ENCODE data around the gene MEGF11.
A peak's percentile ranks its signal among the peaks of the same experiment; 100 is the strongest.
"Not testable (repeated sequence)": the region's sequence is repeated elsewhere in the genome, so short reads cannot be mapped to it uniquely, and the experiment has no call there.

Gene MEGF11

DNA sequence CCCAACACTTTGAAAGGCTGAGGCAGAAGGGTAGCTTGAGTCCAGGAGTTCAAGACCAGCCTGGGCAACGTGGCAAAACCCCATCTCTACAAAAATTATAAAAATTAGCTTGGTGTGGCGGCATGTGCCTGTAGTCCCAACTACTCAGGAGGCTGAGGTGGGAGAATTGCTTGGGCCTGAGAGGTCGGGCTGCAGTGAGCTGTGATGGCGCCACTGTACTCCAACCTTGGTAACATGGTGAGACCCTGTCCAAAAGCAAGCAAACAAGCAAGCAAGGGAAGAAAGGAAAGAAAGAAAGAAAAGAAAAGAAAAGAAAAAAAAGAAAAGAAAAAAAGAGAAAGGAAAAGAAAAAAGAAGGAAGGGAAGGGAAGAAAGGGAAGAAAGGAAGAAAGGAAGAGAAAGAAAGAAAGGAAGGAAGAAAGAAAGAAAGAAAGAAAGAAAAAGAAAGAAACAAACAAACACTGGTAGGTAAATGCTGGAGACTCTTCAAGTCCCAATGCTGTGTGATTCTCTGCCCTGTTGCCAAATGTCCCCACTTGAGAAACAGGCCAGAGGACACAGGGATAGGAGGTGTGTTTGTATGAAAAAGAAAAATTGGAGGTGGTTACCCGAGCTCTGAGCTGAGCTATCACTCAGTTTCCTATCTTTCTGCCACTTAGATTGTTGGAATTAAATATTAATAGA, 263.1 kb downstream of the MEGF11 start:
- DNase-seq, result no peak

DNA sequence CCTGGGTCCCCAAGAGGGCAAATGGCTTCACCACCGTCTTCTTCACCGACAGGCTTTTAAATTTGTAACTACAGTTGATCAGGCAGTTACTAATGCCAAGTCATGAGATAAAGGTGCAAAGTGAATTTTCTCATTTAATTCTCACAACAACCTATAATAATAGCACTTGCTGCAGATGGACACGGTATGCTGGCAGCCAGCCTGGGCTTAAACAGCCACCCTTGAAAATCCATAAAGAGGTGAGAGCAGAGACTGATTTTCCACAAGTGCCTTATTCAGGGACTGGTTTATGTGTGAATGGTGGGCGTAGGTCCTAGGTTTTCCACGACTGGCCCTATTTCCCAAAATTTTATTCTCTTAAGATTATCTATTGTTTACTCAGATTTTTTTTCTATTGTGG, 266.4 kb downstream of the MEGF11 start:
- peak; percentile 67 for DNase-seq

DNA sequence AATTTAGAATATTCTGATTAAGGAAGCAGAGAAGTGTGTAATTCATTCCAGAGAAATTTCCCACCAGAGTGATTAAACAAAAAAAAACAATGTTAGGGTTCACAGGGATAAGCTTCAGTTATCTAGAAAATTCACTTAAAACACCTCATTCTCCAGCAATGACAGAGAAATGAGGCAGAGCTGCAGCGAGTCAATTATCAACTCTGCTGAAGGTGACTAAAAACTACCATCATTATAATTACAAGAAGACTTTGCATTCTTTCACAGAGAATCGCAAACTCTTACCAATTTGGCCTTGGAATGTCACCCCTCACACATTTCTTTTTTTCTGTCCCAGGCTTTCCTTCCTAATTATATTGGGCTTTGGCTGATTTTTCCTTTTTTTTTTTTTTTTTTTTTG, 267.1 kb downstream of the MEGF11 start:
- no peak for DNase-seq

DNA sequence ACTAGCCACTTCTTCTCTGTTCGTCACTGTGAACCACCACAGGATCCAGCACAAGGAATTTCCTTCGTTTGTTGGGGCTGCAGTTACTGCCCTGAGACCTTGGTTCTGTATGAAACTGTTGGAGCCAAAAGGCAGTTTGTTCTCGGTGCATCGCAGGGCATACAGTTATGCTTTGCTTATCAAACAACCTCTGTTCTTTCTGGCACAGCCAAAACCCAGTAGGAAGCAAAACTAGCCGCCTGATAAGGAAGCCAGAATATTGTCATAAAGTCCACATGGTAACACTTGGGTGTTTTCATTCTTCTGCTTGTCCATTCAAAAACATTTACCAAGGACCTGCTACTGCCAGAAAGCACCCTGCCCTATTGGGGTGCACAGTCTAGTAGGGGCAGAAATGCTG, 268.2 kb downstream of the MEGF11 start:
- no peak for DNase-seq

DNA sequence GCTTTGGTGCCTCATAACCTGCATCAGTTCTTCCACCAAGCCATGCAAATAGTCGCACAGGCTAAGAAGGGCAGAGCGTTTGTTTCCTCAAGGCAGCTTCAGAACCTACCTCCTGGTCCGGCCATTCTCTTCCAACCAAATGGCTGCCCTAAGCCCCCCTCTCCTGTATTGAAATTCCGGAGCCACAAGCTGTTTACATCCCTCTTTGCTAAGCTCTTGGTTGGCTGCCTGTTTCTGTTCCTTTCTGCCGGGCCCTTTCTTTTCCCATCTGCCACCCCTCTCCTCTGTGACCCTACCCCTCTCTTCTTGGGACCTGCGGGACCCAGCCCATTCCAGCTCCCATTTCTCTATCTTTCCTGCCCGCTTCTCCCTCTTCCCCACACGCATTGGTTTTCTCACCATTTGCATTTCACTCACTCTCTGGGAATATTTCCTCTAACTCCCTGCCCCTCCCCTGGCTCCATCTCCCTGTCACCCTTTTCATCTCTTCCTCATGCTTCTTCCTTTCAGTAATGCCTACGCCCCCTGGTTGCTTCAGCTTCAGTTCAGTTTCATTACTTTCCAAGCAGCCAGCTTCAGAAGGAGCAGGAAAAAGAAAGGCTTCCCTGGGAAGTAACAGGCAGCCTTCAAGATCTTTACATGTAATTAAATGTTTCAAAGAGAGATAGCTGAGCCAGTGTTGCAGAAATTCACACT, 270.8 kb downstream of the MEGF11 start:
- no peak for DNase-seq

DNA sequence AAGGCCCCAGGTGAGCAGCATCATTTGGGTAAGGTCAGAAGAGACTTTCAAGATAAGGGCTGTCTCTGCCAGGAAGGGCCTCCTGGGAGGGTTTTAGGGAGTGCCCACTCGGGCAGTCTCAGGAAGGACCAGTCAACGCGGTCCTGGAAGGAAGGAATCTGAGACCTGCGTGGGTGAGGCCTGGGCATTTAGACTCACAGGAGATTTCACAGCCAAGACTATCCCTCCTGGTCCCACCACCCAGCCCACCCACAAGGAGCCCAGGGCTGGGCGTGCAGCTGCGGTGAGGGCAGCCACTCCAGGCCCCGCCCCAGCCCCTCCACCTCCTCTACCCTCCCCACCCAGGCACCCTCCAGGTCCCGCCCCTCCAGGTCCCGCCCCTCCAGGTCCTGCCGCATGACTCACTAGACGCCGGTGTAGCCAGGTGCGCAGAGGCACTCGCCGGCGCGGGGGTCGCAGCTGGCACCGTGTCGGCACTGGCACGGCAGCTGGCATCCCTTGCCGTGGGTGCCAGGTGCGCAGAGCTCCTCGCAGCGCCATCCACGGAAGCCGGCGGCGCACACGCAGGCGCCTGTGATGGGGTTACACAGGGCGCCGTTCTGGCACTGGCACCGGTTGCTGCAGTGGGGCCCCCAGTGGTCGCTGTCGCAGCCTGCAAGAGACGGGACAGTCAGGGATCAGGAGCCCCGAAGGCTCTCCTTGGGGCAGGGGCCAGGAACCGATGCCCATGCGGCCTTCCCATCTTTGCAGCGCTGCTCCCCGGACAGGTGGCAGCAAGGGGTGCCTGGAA, 271.5 kb downstream of the MEGF11 start:
- DNase-seq, result peak; percentile 91

DNA sequence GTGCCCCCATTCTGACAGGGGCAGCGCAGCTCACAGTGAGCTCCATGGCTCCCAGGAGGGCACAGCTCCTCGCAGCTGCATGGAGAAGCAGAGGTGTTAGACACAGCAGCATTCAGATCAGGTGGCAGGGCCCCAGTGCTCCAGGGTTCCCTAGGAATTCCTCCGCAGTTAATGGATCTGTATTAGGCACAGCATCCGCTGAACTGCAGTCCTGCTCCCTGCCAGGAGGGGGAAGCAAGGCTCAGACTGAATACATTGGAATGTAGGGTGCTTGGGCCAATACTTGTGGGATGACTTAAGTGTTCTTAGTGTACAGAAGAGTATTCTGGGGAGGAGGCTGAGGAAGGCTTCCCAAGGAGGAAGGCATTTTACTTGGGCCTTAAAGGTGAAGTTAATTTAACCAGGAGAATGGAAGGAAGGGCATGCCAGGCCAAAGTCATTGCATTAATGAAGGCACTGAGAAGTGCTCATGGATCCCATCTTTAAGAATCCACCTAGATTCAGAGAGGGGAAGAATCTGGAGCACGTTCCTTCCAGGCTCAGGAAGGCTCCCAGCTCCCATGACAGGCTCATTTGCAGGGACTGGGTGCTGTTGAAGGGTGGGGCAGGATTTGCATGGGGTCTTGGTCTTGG, 272.6 kb downstream of the MEGF11 start:
- DNase-seq, result peak; percentile 13

DNA sequence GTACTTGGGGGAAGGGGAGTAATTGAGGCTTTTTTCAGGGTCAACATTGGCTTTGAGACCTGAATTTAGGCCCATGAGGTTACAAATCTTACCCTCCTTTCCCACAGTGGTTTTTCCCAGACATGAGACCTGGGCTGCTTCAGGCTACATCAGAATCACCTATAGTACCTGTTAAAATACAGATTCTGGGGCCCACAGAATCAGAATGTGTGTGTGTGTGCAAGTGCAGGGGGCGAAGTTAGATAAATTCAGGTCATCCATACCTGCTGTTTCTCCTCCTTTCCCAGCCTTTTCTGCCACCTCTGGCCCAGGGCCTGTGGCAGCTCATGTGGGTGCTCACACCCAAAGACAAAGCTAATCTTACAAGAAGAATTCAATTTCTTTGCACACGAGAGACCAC, 273.7 kb downstream of the MEGF11 start:
- DNase-seq, result no peak

DNA sequence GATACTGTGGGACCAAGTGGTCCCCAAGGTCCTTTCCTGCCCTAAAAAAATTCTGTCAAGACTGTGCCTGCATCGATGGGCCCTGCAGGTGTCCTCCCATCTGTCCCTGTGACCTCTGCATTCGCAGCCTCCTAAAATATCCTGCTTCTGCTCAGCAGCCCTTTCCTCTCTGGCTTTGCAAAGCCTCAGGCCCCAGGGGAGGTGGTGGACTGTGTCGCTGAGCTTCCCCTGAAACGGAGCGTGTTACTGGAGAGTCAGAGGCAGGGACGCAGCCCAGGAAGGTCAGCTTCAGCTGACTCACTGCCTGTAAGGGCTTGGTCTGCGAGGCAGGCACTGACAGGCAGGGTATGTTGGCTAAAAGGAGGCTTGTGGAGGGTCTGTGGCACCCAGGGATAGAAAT, 274.2 kb downstream of the MEGF11 start:
- no peak for DNase-seq

DNA sequence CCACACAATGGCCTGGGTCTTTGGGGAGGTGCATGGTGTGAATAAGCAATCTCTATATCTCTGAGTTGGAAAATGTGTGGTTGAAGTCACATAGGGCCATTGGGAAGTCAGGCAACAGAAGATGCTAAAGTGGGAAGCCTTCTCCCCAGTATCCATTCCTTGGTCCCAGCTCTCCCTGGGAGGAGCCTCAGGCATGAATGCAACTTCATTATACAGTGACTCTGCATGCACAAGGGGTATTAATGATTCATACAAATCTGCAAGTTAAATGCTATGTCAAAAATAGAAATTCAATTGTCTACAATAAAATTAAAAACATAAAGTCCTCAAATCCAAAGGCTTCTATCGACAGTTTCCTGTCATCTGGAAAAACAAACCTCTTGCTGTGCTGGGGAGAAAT, 275.4 kb downstream of the MEGF11 start:
- DNase-seq, result no peak

DNA sequence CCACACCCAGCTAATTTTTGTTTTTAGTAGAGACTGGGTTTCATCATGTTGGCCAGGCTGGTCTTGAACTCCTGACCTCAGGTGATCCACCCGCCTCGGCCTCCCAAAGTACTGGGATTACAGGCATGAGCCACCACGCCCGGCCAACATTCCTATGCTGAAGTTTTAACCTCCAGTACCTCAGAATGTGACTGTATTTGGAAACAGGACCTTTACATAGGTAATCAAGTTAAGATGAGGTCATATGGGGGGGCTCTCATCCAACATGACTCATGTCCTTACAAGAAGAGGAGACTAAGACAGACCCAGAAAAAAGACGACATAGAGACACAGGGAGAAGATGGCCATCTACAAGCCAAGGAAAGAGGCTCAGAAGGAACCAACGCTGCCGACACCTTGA, 277.4 kb downstream of the MEGF11 start:
- not testable (repeated sequence) for DNase-seq

DNA sequence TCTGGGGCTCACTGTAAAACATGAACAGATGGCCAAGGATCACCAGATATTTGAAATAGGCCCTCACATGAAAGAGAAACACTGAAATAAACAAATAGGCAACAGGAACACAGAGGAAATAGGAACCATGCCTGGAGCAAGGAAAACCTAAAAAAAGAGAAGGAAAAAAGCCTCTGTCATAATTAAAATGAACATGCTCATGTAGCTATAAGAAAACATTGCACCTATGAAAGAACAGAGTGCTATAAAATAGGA, 281.9 kb downstream of the MEGF11 start:
- no peak for DNase-seq

DNA sequence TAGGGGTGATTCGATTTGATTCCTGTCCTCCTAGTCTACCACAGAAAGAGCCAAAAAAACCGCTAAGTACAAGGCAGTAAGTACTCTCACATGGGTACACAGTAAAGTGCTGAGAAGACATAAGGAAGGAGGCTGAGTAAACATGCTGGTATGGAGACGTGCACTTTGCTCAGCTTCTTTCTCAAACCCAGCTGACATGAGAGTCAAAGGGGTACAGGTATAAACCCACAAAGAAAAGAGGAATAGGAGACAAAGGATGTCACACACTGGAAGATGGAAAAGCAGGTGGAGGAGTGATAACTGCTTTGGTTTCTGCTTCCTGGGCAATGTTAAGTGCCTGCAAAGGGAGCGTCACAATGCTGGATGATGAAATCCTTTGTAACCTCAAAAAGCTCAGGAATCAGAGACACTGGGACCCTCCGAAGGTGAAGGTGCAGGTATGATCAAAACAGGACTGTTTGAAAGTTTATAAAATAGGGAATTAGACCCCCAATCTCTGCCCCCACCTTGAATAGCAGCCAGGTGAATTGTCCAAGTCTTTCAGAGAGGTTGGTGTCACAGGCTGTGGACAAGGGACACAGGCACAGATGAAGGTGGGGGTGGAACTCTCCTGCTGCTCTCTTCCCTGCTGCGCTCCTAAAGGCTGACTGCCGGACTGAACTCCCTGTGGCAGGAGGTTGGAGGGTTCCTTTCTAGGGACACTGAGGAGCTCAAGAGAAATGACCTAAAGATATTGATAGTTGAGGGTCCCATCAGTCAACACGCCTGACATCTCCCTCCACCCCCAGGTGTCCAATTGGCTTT, 282.4 kb downstream of the MEGF11 start:
- DNase-seq, result no peak

DNA sequence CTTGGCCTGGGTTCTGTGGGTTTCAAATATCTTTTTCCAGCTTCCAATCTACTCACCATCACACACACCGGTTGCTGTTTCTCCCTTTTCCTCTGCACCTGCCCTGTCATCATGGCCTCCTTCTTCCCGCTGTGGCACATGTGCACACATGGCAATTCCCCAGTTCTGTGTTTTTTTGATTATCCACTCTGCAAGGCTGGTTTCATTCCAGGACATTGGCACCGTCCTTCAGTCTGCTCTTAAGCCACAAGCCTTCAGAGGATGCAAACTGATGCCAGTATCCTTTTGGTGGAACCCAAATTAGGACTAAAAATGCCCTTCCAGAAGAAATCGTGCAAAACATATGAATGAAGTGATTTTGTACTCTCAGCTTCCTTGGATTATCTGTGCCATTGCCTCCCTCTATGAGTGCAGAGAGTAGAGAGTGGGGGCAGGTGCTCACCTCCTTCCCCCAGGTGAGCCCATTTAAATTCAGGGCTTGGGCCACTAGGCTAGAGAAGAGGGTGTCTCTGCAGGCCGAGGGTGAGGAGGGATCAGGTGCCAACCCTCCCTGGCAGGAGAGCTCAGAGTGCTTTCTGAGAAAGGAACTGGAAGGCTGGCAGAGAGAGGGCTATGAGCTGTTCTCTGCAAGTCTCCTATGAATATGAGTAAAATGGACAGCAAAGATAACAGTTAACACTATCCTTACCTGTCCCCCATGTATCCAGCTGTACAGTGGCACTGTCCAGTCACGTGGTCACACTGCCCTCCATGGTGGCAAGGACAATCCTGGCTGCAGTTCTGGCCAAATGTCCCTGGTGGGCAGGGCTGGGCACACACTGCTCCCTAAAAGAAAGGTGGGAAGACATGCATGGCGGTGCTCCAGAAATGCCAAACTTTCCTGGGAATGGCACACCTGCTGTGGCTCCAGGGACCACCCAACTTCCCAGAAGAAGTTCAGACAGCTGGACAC, 283.4 kb downstream of the MEGF11 start:
- no peak for DNase-seq

DNA sequence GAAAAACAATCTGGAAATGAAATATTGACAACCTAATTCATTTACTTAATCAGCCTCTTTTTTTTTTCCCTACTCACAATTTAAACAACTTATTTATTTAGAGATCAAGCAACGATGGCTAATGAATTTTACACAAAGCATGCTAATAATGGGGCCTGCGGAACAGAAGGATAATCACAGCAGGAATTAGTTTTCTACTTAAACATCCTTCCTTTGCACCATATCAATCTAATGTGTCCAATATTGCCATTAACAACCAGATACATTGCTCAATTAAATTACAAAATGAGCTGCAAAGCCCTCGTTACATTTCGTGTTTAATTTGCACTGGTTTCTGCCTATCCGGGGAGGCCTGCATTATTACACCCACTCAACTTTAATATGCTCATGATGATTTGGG, 285.0 kb downstream of the MEGF11 start:
- no peak for DNase-seq

DNA sequence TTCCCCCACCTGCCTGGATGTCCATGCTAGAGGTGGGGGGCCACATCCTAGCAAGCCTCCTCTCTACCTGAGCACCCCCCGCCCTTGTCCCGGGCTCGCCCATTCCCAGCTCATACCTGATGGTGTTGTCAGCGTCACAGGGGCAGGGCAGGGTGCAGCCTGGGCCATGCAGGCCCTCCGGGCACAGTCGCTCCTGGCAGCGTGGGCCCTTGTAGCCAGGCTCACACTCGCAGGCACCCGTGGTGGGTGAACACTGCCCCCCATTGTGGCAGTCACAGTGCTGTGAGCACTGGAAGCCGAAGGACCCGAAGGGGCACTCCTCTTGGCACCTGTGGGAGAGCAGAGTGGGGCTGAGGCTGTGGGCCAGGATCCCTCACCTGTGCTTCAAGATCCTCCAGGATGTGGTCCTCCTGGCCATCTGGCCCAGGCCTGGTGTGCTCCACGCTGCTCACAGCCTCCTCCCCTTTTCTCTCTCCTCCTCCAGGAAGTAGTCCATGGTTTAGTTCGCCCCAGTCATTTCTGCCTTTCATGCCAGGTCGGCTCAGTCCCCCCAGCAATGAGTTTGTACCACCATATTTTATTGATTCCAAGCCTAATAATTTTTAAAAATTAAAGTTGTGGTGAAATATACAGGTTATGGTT, 288.6 kb downstream of the MEGF11 start:
- DNase-seq, result no peak

DNA sequence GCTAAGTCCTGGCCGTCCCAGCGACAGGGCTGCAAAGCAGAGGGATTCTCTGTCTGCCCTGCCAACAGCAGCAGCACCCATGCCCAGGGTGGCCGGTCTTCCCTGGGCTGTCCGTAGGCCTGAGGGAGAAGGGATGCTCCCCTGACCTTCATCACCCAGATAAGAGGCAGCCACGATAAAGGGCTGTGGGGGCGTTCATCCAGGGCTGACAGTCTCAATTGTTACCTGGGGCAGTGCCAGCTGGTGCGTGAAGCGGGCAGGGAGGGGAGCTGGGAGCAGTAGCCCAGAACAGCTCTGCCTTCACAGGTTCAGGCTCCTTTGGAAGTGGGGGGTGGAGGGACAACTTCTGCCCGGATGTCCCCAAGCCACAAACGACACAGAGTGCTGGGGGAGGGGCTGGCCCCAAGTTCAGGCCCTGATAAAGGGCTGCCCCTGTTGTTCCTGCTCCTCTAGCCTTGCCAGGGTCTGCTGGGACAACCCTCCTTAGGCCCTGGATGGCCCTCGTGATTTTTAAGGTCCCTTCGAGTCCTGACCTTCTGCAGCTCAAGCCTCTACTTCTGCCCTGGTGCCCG, 289.6 kb downstream of the MEGF11 start:
- peak; percentile 80 for DNase-seq

DNA sequence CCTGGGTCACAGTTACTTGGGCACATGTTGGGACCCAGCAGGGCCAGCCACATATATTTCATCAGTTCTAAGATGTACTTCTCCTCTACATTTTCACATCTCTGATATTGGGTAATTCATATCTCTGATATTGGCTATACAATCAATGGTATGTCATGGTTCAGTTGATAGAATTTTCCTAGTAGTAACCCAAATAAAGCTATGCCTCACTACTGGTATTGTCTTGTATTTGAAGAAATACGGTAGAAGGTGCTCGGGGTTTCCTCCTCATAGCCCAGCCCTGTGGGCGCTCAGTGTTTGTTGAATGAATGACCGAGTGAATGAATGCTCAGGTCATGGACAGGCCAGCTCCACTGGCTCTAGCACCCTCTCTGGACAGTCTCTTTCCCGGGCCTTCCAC, 290.2 kb downstream of the MEGF11 start:
- DNase-seq, result no peak

DNA sequence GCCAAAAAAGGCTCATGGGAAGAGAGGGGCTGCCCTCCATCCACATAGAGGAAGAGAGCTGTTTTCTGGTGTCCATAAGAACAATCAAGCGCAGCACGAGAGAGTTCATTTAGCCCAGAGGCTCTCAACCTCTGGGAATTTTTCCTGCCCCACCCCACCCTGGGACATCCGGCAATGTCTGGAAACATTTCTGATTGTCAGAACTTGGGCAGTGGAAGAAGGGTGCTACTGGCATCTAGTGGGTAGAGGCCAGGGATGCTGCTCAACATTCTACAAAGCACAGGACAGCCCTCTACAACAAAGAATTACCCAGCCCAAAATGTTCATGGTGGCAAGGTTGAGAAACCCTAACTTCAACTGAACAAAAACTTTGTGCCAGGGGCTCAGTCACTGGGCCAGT, 291.4 kb downstream of the MEGF11 start:
- no peak for DNase-seq

DNA sequence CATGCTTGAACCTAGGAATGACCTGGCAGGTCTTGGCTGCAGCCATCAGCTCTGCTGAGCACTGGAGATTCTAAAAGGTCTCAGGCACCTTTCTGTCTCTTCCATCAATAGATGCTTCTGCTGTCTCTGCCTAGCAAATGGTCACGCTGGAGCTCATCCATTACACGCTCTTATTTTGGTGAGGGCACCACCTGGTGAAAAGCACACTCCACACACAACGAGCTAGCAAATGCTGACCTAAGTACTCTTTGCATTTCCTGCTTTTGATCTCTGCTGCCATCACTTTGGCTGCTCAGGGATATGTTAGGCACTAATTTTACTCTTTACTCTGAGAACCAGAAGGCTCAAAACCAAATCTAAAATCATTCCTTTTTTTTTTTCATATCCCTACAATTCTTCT, 293.0 kb downstream of the MEGF11 start:
- DNase-seq, result no peak

DNA sequence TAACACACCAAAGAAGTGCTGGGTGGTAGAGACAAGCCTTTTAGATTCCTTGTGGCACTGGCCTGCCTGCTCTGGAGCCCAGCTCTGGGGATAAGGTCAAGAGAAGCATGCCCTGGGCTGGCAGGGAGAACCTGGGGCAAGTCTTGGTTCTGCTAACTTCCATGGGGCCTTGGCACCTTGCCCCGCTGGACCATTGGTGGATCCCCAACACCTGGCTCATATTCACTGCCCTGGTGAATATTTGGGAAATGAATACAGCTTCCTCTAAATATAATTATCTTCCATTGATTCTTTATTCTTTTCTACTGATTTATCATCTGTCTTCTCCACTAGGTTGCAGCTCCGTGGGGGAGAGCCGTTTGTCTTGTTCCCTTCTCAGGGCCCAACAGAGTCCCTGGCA, 294.7 kb downstream of the MEGF11 start:
- no peak for DNase-seq
